ENCODE measurements around the gene SYT13. TPM values are rescaled to one million over a fixed set of nuclear protein-coding genes. Genes with fewer than 3 reads are reported as not detected.

The SYT13 gene
- total RNA-seq, 1 experiment from 2014 or later: 1.4 TPM

GRCh38 chr11:45227836-45228235 is 58.3 kb downstream of the SYT13 start:
- RAD21 ChIA-PET (ENCODE audit: low non-redundant PET in 1 of 2, low total read pairs in 2 of 2, uncharacterized antibody in 2 of 2, unreplicated experiment in 2 of 2): no interaction called here
- no peak for ATAC-seq
- no peaks in the 10 kb centered on the region for H3K9me2 ChIP-seq (ENCODE audit: insufficient read depth)
- no peaks in the 10 kb centered on the region for H3K9me3 ChIP-seq (ENCODE audit: control insufficient read depth in 1 of 2, insufficient read depth in 1 of 2, low read depth in 1 of 2, low read length in 2 of 2)
- no TSS peak for BruUV-seq (replicated peaks)
- H2AFZ ChIP-seq (ENCODE audit: low read depth, low read length, poor library complexity, severe bottlenecking): no peak overlapping the region
- H3K79me2 ChIP-seq (ENCODE audit: insufficient read depth, low read length): no peaks in the 10 kb centered on the region
- DNase-seq (ENCODE audit: low read depth, low spot score): no peak
- H3K4me1 ChIP-seq (ENCODE audit: control insufficient read depth in 1 of 2, insufficient read depth in 2 of 2, low read length in 2 of 2): no peaks in the 10 kb centered on the region
- POLR2A ChIA-PET: no interaction called here
- H3K27ac ChIP-seq (ENCODE audit: low read depth, low read length): no peak overlapping the region
- H4K20me1 ChIP-seq (ENCODE audit: insufficient read depth): no peaks in the 10 kb centered on the region
- no peaks in the 10 kb centered on the region for H3K27me3 ChIP-seq (ENCODE audit: insufficient read depth, low read length)
- intact Hi-C loops (cut with micrococcal nuclease): no loop called here
- no peak overlapping the region for H3K9ac ChIP-seq (ENCODE audit: low read length)
- H3K36me3 ChIP-seq (ENCODE audit: control insufficient read depth in 1 of 2, insufficient read depth in 2 of 2, low read length in 2 of 2): no peaks in the 10 kb centered on the region
- no peak overlapping the region for H3K4me2 ChIP-seq (ENCODE audit: low read length)
- no peak overlapping the region for H3K4me3 ChIP-seq (replicated peaks in 1 of 2; ENCODE audit: low read depth in 1 of 2, low read length in 2 of 2)
- CTCF ChIA-PET: interaction anchor here (1.3 kb wide), 1 partner anchor 9 kb away, joined by 3 read pairs; no protein-coding TSS in a partner anchor
- TF ChIP-seq CBX3 (IDR thresholded peaks at IDR 0.05; ENCODE audit: low read depth): no peak

DNA sequence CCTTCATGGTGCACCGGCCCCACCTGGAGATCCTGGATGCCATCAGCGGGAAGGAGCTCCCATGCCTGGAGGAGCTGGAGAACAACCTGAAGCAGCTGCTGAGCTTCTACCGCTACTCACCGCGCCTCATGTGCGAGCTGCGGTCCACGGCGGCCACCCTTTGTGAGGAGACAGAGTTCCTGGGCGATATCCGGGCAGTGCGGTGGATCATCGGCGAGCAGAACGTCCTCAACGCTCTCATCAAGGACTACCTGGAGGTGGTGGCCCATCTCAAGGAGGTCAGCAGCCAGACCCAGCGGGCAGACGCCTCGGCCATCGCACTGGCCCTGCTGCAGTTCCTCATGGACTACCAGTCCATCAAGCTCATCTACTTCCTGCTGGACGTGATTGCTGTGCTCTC is 59.2 kb downstream of the SYT13 start:
- TF ChIP-seq EZH2phosphoT487 (IDR thresholded peaks at IDR 0.05; ENCODE audit: borderline replicate concordance): no peak
- no peak for TF ChIP-seq POLR2AphosphoS5 (IDR thresholded peaks at IDR 0.05; ENCODE audit: low read depth, low read length)
- TF ChIP-seq ELF1 (IDR thresholded peaks at IDR 0.05; ENCODE audit: borderline replicate concordance, low read depth): no peak
- TF ChIP-seq ZNF274 (IDR thresholded peaks at IDR 0.05; ENCODE audit: low read depth, low read length): no peak
- no peak for TF ChIP-seq YY1 (IDR thresholded peaks at IDR 0.05; ENCODE audit: extremely low read depth, insufficient replicate concordance, low read depth, low read length)
- TF ChIP-seq JUND (IDR thresholded peaks at IDR 0.05): no peak
- TF ChIP-seq REST (IDR thresholded peaks at IDR 0.05; ENCODE audit: low read depth): no peak
- TF ChIP-seq SIN3A (IDR thresholded peaks at IDR 0.05; ENCODE audit: low read depth): no peak
- TF ChIP-seq ZFX (IDR thresholded peaks at IDR 0.05): no peak
- TF ChIP-seq CEBPB (IDR thresholded peaks at IDR 0.05; ENCODE audit: low read depth): no peak
- TF ChIP-seq CBX3 (IDR thresholded peaks at IDR 0.05; ENCODE audit: low read depth): no peak
- TF ChIP-seq POLR2A (IDR thresholded peaks at IDR 0.05; ENCODE audit: borderline replicate concordance, extremely low read depth, insufficient read depth, insufficient read length): no peak
- TF ChIP-seq, protein P1, sequence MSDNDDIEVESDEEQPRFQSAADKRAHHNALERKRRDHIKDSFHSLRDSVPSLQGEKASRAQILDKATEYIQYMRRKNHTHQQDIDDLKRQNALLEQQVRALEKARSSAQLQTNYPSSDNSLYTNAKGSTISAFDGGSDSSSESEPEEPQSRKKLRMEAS (IDR thresholded peaks at IDR 0.05): no peak
- TF ChIP-seq FOSL1 (IDR thresholded peaks at IDR 0.05; ENCODE audit: low read depth): no peak
- no peak for TF ChIP-seq EGR1 (IDR thresholded peaks at IDR 0.05; ENCODE audit: low read depth)
- no peak for TF ChIP-seq ZBTB33 (IDR thresholded peaks at IDR 0.05; ENCODE audit: extremely low read depth, insufficient replicate concordance, low read length)
- no peaks in the 10 kb centered on the region for H3K79me2 ChIP-seq (ENCODE audit: insufficient read depth, low read length)
- RAD21 ChIA-PET (ENCODE audit: low non-redundant PET in 1 of 2, low total read pairs in 2 of 2, uncharacterized antibody in 2 of 2, unreplicated experiment in 2 of 2): no interaction called here
- POLR2A ChIA-PET: no interaction called here
- no peak overlapping the region for H3K27ac ChIP-seq (ENCODE audit: low read depth, low read length)
- H3K9ac ChIP-seq (ENCODE audit: low read length): no peak overlapping the region
- H3K4me1 ChIP-seq (ENCODE audit: control insufficient read depth in 1 of 2, insufficient read depth in 2 of 2, low read length in 2 of 2): no peaks in the 10 kb centered on the region
- no TSS peak for BruUV-seq (replicated peaks)
- no peaks in the 10 kb centered on the region for H3K9me2 ChIP-seq (ENCODE audit: insufficient read depth)
- intact Hi-C loops (cut with micrococcal nuclease): no loop called here
- CTCF ChIA-PET: no interaction called here
- no peak overlapping the region for H3K4me2 ChIP-seq (ENCODE audit: low read length)
- no peaks in the 10 kb centered on the region for H3K27me3 ChIP-seq (ENCODE audit: insufficient read depth, low read length)
- no peaks in the 10 kb centered on the region for H3K9me3 ChIP-seq (ENCODE audit: control insufficient read depth in 1 of 2, insufficient read depth in 1 of 2, low read depth in 1 of 2, low read length in 2 of 2)
- no peak for ATAC-seq
- no peaks in the 10 kb centered on the region for H3K36me3 ChIP-seq (ENCODE audit: control insufficient read depth in 1 of 2, insufficient read depth in 2 of 2, low read length in 2 of 2)
- H3K4me3 ChIP-seq (replicated peaks in 1 of 2; ENCODE audit: low read depth in 1 of 2, low read length in 2 of 2): no peak overlapping the region
- DNase-seq (ENCODE audit: low read depth, low spot score): no peak
- no peak overlapping the region for H2AFZ ChIP-seq (ENCODE audit: low read depth, low read length, poor library complexity, severe bottlenecking)
- H4K20me1 ChIP-seq (ENCODE audit: insufficient read depth): no peaks in the 10 kb centered on the region
